Gastroesophageal sphincter (tissue), 3 donors: ENCODE results near the gene FAM111A.

Experiments
- POLR2A ChIP-seq, 2 donors: fragments of 450-650 bp; IDR thresholded peaks; one replicate each; pipeline ENCODE4 v1.6.1; 2017; ENCODE audit warnings: antibody characterized with exemption in 2 of 2, mild to moderate bottlenecking in 2 of 2, moderate library complexity in 1 of 2
- POLR2AphosphoS5 ChIP-seq: sonication (generic); formaldehyde crosslinking; IDR thresholded peaks from one replicate; pipeline ENCODE4 v1.6.1; 2017; ENCODE audit warnings: antibody characterized with exemption
- TF ChIP-seq, protein P1 (sequence below), 4 experiments: fragments of 200-600 bp in 2 of 4; fragments of 450-650 bp in 2 of 4; sonication (generic) in 1 of 4; IDR thresholded peaks; one replicate each; pipeline ENCODE4 v1.5.1; 2017 to 2019; ENCODE audit warnings: antibody characterized with exemption in 4 of 4, mild to moderate bottlenecking in 2 of 4, moderate library complexity in 2 of 4

DNA sequence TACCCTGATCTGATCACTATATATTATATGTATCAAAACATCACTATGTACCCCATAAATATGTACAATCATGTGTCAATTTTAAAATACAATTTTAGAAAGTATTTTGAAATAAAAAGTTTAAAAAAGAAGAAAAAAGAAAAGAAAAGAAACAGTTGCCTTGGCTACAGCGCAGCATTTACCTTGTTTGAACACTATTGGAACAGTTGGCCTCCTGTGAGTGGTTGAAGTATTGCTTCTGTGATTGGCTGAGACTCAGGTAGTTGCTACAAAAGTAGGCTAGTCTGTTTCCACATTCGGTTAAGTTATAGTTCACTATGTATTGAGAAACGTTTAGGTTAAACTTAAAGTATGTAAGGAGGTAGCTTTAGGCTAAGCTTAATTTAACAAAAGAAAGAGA, 21.4 kb downstream of the FAM111A start:
- TF ChIP-seq POLR2A (IDR thresholded peaks at IDR 0.05): no peak
- TF ChIP-seq, protein P1, sequence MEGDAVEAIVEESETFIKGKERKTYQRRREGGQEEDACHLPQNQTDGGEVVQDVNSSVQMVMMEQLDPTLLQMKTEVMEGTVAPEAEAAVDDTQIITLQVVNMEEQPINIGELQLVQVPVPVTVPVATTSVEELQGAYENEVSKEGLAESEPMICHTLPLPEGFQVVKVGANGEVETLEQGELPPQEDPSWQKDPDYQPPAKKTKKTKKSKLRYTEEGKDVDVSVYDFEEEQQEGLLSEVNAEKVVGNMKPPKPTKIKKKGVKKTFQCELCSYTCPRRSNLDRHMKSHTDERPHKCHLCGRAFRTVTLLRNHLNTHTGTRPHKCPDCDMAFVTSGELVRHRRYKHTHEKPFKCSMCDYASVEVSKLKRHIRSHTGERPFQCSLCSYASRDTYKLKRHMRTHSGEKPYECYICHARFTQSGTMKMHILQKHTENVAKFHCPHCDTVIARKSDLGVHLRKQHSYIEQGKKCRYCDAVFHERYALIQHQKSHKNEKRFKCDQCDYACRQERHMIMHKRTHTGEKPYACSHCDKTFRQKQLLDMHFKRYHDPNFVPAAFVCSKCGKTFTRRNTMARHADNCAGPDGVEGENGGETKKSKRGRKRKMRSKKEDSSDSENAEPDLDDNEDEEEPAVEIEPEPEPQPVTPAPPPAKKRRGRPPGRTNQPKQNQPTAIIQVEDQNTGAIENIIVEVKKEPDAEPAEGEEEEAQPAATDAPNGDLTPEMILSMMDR (IDR thresholded peaks at IDR 0.05): no peak
- TF ChIP-seq POLR2AphosphoS5: no peak
